Lower leg skin (tissue), 3 donors: ENCODE measurements around the gene ATAD3C.

Experiments
- POLR2A ChIP-seq, 2 donors: fragments of 450-650 bp; IDR thresholded peaks; one replicate each; pipeline ENCODE4 v1.6.1; 2016 to 2017; ENCODE audit warnings: antibody characterized with exemption in 2 of 2, mild to moderate bottlenecking in 1 of 2, moderate library complexity in 1 of 2
- TF ChIP-seq, protein P1 (sequence below), 3 donors: fragments of 450-650 bp; IDR thresholded peaks; one replicate each; pipeline ENCODE4 v1.5.1; 2016; ENCODE audit warnings: antibody characterized with exemption in 3 of 3, mild to moderate bottlenecking in 3 of 3, moderate library complexity in 2 of 3

DNA sequence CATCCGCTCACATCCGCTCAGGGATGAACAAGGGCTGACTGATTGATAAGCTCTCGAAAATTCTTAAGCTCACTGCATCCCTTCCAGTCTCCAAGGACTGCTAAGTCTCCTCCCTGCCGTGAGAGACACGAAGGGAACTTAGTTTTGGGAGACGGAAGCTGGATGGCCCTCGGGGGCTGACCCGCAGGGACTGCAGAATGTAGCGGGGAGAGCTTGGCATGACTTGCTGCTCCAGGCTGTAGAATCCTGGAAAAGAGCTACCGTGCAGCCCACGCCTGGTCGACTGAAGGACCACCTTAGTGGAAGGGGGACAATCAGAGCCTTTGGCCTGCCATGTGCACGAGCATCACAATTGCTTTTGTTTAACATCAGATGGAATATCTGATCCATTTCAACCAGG lies 33.7 kb upstream of the ATAD3C start:
- TF ChIP-seq, protein P1, sequence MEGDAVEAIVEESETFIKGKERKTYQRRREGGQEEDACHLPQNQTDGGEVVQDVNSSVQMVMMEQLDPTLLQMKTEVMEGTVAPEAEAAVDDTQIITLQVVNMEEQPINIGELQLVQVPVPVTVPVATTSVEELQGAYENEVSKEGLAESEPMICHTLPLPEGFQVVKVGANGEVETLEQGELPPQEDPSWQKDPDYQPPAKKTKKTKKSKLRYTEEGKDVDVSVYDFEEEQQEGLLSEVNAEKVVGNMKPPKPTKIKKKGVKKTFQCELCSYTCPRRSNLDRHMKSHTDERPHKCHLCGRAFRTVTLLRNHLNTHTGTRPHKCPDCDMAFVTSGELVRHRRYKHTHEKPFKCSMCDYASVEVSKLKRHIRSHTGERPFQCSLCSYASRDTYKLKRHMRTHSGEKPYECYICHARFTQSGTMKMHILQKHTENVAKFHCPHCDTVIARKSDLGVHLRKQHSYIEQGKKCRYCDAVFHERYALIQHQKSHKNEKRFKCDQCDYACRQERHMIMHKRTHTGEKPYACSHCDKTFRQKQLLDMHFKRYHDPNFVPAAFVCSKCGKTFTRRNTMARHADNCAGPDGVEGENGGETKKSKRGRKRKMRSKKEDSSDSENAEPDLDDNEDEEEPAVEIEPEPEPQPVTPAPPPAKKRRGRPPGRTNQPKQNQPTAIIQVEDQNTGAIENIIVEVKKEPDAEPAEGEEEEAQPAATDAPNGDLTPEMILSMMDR (IDR thresholded peaks at IDR 0.05) = no peak
- TF ChIP-seq POLR2A (IDR thresholded peaks at IDR 0.05) = no peak
